ENCODE measurements around the gene SARDH. TPM values are rescaled to one million over a fixed set of nuclear protein-coding genes. Genes with fewer than 3 reads are reported as not detected.

The SARDH gene, protein sequence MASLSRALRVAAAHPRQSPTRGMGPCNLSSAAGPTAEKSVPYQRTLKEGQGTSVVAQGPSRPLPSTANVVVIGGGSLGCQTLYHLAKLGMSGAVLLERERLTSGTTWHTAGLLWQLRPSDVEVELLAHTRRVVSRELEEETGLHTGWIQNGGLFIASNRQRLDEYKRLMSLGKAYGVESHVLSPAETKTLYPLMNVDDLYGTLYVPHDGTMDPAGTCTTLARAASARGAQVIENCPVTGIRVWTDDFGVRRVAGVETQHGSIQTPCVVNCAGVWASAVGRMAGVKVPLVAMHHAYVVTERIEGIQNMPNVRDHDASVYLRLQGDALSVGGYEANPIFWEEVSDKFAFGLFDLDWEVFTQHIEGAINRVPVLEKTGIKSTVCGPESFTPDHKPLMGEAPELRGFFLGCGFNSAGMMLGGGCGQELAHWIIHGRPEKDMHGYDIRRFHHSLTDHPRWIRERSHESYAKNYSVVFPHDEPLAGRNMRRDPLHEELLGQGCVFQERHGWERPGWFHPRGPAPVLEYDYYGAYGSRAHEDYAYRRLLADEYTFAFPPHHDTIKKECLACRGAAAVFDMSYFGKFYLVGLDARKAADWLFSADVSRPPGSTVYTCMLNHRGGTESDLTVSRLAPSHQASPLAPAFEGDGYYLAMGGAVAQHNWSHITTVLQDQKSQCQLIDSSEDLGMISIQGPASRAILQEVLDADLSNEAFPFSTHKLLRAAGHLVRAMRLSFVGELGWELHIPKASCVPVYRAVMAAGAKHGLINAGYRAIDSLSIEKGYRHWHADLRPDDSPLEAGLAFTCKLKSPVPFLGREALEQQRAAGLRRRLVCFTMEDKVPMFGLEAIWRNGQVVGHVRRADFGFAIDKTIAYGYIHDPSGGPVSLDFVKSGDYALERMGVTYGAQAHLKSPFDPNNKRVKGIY
- 0.54 and 0.68 TPM in 2 replicates for total RNA-seq

DNA sequence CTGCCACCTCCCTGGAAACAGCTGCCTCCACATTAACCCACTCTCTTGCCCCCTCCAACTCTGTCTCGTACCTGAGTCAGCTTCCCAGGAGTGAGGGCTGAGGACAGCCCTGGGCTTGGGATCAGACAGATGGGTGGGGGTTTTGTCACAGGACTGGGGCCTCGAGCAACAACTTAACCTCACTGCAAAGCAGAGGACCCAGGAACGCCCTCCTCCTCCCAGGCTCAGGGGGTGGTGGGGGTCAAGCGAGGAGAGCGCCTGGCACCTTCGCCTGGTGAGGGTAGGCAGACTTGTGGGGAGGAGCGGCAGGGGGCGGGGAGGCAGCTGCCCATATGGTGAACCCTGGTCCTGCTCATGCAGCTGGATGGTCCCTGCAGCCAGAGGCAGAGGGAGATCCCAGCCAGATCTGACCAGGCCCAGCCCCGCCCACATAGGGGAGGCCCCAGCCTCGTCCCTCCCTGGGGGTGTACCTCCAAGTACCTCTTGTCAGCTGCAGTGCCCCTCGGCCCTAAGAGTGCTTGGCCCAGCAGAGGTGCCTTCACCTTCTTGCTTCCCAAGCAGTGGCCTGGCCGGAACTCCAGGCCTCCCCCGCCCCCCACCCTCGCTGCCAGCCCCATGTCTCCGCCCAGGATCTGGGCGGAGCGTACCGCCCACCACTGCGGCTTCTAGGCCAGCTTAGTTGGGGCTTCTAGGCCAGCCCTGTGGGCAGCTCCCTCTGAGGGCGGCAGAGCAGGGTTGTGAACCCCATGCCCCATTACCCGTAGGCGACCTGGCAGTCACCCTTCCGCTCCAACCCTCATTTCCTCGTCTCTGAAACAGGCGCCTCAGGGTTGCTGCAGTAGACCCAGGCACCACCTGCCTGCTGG, at the start of gene SARDH:
SARDH (minus strand) TSS at position 579 of the 866 bp plus-strand sequence. CDS start 4,179 bp downstream, outside the sequence.
- peak; percentile 77 for DNase-seq
- Mint-ChIP-seq H3K4me3 (no peak within 1 kb of the TSS), H3K9me3 (no peaks in the 10 kb centered on the region), H3K27ac (no peak within 1 kb of the TSS), H3K36me3 (ENCODE audit: low read depth) (no peaks in the 10 kb centered on the region), H3K4me1 (no peaks in the 10 kb centered on the region), H3K27me3 (no peaks in the 10 kb centered on the region)
- intact Hi-C loops (cut with micrococcal nuclease) = loop anchor here (10.0 kb wide), 1 partner anchor 553 kb away; no protein-coding TSS in a partner anchor

DNA sequence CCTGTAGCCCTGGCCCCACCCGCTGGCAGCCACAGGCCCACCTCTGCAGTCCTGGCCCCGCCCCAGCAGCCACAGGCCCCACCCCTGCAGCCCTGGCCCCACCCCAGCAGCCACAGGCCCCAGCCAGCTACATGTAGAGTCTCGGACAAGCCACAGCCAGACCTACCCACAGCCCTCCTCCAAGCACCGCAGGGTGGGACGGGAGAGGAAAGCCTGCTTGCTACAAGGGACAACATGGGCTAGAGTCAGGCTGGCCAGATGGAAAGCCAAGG, 49.5 kb upstream of the SARDH start:
- no peaks in the 10 kb centered on the region for H3K9me3 Mint-ChIP-seq

DNA sequence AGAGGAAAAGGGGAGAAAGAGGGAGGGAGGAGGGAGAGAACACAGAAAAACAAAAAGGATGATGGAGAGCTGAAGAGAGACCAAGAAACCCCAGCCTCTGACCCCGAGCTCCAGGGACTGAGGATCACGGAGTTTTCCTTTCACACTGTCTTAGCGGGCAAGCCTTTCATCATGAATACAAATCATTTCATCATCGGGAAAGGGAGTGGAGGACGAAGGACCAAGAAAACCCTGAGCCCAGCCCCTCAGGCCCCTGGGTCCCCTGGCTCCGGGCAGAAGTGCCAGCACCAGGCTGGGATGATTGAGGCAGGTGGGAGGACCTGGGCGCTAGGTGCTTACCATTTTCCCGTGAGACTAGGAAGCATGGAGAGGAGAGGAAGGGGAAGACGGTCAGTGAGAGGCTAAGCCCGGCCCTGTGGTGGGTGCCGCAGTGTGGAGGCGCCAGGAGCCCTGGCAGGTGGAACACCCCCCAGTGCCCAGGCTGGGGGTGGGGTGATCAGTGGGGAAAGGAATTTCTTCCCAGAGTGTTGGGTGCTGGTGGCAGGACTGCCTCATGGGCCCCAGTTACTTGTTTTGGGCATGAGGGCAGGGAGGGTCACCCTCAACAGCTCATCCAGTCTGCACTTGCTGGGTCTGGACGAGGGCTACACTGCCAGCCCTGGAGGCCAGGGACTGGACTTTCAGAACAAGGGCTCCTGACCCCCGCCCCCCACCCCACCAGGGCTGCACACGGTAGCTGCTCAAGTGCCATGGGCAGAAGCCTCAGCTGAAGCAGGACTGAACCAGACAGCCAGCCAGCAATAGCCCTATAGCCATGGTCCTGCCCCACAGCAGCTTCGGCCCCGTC, 49.0 kb upstream of the SARDH start:
- intact Hi-C loops (cut with micrococcal nuclease) = no loop called here
- Mint-ChIP-seq H3K27me3 (peaks cover 2% of the 10 kb centered on the region), H3K4me3 (no peak overlapping the region), H3K27ac (no peak overlapping the region), H3K9me3 (no peaks in the 10 kb centered on the region), H3K36me3 (ENCODE audit: low read depth) (no peaks in the 10 kb centered on the region), H3K4me1 (peaks cover 2% of the 10 kb centered on the region)
- DNase-seq = no peak

More for the DNA sequence above, 49.5 kb upstream of the SARDH start:
- no peak overlapping the region for H3K27ac Mint-ChIP-seq
- no peak overlapping the region for H3K4me3 Mint-ChIP-seq
- no peak for DNase-seq
- H3K36me3 Mint-ChIP-seq (ENCODE audit: low read depth) = no peaks in the 10 kb centered on the region
- intact Hi-C loops (cut with micrococcal nuclease) = no loop called here
- peaks cover 4% of the 10 kb centered on the region for H3K4me1 Mint-ChIP-seq
- peaks cover 2% of the 10 kb centered on the region for H3K27me3 Mint-ChIP-seq

DNA sequence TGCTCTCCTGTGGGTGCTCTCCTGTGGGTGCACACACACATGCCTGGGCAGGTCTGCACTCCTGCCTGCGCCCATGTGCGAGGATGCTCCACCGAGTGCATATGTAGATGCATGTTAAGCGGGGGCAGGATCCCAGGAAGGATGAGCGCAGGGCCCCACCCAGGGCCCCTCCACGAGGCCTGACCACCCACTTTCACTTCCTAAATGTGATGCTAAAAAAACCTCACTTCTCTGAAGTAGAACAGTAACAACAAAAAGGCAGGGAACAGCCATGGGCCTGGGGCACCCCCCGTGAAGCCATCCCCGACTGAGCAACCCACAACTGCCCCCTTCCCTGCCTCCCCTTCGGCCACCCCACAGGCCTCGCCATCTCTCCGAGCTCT, 48.2 kb upstream of the SARDH start:
- intact Hi-C loops (cut with micrococcal nuclease) = no loop called here
- no peak overlapping the region for H3K27ac Mint-ChIP-seq
- peaks cover 2% of the 10 kb centered on the region for H3K27me3 Mint-ChIP-seq
- peaks cover 2% of the 10 kb centered on the region for H3K4me1 Mint-ChIP-seq
- H3K9me3 Mint-ChIP-seq = no peaks in the 10 kb centered on the region
- no peaks in the 10 kb centered on the region for H3K36me3 Mint-ChIP-seq (ENCODE audit: low read depth)
- DNase-seq = no peak
- no peak overlapping the region for H3K4me3 Mint-ChIP-seq

DNA sequence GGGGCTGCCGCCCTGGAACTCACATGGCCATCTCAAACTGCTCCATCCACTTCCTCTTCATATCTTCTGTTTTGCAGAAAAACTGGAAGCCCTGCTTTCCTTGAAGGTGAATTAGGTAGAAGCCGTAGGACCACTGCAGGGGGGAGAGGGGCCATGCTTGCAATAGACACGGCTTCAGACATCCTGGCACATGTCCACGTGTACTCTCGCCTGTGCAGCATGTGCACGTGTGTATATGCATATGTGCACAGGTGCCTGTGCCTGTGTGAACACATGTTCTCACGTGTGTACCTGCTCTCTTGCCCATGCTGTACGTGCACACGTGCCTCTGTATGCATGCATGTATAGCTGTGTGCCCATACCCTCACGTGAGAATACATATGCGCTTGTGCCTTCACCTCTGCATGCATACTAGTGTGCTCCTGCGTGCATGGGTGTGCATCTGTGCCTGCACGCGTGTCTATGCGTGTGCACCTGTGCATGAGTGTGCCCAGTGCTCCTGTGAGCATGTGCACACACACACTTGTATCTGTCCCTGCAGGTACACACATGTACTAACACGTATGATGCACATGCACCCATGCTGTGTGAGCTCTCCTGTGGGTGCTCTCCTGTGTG, 47.7 kb upstream of the SARDH start:
- intact Hi-C loops (cut with micrococcal nuclease) = no loop called here
- Mint-ChIP-seq H3K9me3 (no peaks in the 10 kb centered on the region), H3K4me1 (peaks cover 2% of the 10 kb centered on the region), H3K27ac (no peak overlapping the region), H3K36me3 (ENCODE audit: low read depth) (no peaks in the 10 kb centered on the region), H3K4me3 (no peak overlapping the region), H3K27me3 (peaks cover 2% of the 10 kb centered on the region)
- DNase-seq = no peak

DNA sequence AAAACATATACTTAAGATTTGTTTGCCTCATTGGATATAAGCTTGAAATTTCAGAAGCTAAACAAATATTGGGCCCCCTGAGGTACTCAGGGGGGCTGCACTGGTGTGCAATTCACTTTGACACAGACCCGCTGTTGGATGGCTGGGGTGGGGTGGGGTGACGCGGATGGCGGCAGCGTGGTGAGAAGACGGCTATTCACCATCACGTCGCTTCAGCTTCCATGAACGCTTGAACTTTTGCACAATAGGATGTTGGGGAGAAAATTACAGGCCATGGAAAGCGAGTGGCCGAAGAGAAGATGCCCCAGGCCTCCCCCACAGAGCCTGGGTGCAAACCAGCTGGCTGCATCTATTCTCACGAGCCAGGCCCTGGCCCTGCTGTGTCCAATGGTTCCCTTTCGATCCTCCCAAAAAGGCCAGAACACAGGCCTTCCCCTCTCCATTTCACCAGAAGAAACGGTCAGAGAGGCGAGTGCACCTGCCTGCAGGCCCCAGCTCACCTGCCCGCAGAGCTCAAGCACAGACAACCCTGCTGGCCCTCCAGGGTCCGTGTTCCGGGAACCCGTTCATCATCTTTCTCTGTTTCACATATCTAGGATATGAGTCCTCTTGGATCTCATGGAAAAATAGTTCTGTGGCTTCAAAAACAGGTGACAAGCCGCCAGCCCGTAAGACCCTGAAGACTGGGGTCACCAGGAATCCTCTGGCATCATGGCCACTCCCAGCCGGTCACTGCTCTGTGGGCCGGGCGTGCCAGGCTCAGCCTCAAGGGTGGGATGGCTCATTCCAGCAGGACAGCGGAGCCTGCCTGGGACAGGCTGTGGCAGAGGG, 46.8 kb upstream of the SARDH start:
- Mint-ChIP-seq H3K27me3 (peaks cover 2% of the 10 kb centered on the region), H3K27ac (no peak overlapping the region), H3K9me3 (no peaks in the 10 kb centered on the region), H3K4me3 (no peak overlapping the region), H3K4me1 (peaks cover 2% of the 10 kb centered on the region), H3K36me3 (ENCODE audit: low read depth) (no peaks in the 10 kb centered on the region)
- intact Hi-C loops (cut with micrococcal nuclease) = no loop called here
- DNase-seq = no peak

DNA sequence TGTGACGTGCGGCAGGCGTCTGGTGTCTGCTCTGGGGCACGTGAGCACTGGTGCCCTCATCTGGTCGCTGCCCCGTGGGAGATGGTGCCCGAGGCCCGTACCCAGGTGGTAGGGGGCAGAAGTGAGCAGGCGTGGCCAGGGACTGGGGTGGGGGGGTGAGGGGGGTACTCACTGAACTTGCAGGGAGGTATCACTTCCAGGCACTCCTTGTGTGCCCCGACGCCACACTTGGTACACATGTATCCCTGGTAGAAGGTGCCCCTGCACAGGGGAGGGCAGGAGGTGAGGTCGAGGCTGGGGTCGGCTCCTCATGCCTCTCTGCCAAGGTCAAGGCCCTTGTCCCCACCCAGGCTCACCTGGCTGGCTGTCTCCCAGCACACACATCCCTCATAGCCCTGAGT, 45.2 kb upstream of the SARDH start:
- no peak for DNase-seq
- intact Hi-C loops (cut with micrococcal nuclease) = no loop called here
- no peaks in the 10 kb centered on the region for H3K36me3 Mint-ChIP-seq (ENCODE audit: low read depth)
- H3K27me3 Mint-ChIP-seq = no peaks in the 10 kb centered on the region
- H3K27ac Mint-ChIP-seq = no peak overlapping the region
- no peaks in the 10 kb centered on the region for H3K9me3 Mint-ChIP-seq
- H3K4me1 Mint-ChIP-seq = peaks cover 2% of the 10 kb centered on the region
- no peak overlapping the region for H3K4me3 Mint-ChIP-seq

DNA sequence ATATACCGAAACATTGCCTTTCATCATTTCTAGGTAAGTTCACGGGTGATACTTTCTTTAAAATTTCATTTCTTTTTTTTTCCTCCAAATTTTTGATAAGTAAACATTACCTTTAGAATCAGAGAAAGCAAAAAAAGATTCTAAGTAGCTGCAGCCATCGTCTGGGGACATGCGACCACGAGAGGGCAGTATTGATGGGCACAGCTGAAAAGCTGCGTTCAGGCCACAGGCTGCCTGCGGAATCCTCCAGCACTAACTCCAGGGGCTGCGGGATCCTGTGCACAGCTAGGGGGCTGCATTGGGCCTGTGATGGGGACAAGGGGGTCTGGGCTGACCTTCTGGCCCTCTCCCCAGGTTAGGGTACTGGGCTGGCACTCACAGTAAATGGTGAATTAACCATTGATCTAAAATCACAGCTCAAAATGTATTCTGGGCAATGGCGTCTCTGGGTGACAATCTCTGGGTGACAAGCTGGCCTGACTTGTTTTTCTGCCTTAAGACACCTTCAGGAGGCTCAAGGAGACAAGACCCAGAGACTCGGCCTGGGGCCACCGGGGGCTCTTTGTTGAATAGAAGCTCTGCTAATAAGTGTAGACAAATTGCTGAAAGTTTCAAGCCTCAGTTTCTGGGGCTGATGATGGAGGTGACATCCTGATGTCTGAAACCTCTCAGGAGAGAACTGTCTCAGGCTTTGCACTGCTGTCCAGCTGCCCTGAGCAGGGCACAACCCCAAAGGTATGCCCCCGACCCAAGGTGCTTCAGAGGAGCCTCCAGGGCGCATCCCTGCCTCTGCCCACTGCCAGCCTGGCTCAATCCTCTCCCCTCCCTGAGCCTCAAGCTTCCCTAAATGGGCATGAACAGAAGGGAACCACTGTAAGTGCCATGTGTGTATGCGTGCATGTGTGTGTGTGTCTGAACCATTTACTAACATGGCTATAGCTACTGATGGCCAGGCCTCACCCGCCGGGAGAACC, 44.3 kb upstream of the SARDH start:
- H3K4me1 Mint-ChIP-seq = peaks cover 2% of the 10 kb centered on the region
- no peak overlapping the region for H3K4me3 Mint-ChIP-seq
- no peak overlapping the region for H3K27ac Mint-ChIP-seq
- DNase-seq = peak; percentile 89
- no peaks in the 10 kb centered on the region for H3K9me3 Mint-ChIP-seq
- H3K27me3 Mint-ChIP-seq = no peaks in the 10 kb centered on the region
- intact Hi-C loops (cut with micrococcal nuclease) = loop anchor here (1.0 kb wide), 1 partner anchor 212 kb away; no protein-coding TSS in a partner anchor
- H3K36me3 Mint-ChIP-seq (ENCODE audit: low read depth) = no peaks in the 10 kb centered on the region

DNA sequence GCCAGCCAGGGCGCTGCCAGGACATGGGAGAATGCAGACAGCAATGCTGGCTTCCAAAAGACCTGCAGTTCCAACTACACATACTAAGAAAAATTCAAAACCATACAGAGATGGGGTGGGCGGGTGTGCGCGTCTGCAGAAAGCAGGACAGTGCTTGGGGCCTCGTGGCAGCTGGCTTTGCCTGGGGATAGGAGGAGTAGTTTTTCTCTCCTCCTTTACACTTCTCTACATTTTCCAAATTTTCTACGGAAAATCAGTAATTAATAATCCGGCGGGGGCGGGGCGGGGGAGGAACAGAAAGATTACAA, 43.6 kb upstream of the SARDH start:
- intact Hi-C loops (cut with micrococcal nuclease) = loop anchor here (1.0 kb wide), 1 partner anchor 213 kb away; no protein-coding TSS in a partner anchor
- Mint-ChIP-seq H3K4me3 (no peak overlapping the region), H3K27ac (no peak overlapping the region), H3K36me3 (ENCODE audit: low read depth) (no peaks in the 10 kb centered on the region), H3K9me3 (no peaks in the 10 kb centered on the region), H3K27me3 (no peaks in the 10 kb centered on the region), H3K4me1 (no peaks in the 10 kb centered on the region)
- DNase-seq = no peak

DNA sequence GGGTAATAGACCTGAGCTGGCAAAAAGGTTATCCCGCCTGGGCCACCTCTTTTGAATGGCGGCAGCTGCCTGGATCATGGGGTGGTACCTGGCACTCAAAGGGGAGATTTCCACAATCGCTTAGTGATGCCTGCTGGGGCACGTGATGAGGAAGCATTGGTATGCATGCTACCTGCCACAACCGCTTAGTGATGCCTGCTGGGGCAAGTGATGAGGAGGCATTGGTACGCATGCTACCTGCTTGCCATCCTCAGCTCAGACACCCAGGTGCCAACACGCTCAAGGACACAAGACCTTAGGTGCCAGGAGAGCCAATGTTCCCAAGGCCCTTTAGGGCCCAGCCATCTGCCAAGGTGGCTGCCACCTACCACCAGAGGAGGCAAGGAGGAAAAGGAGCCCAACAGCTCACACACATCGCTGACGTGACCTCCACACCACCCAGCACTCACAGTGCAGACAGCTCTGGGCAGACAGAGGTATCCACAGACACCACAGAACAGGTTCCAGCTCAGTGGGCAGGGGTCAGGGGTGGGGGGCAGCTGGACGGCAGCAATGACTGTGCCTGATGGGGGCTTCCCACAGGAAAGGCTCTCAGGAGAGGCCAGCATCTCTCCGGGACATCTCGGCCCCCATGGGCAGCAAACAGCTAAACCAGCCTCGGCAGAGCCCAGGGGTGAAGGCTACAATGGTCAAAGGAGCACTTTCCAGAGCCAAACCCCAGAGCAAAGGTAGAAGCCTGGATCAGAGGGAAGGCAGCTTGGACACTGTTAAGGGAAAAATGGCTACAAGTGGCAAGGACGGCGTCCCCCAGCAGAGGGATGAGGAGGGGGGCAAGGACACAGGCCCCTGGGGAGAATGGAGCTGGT, 43.0 kb upstream of the SARDH start:
- intact Hi-C loops (cut with micrococcal nuclease) = no loop called here
- Mint-ChIP-seq H3K36me3 (ENCODE audit: low read depth) (no peaks in the 10 kb centered on the region), H3K27me3 (no peaks in the 10 kb centered on the region), H3K9me3 (no peaks in the 10 kb centered on the region), H3K4me3 (no peak overlapping the region), H3K4me1 (no peaks in the 10 kb centered on the region), H3K27ac (no peak overlapping the region)
- DNase-seq = no peak

Measured in activated CD4-positive, alpha-beta T cell treated with anti-CD3 and anti-CD28 coated beads, Interleukin-2, amount 10 ng/mL, durations not matched to agents 24 days and 14 days (primary cell).